H1 (cell line): ENCODE measurements around the gene AATK. TPM values are rescaled to one million over a fixed set of nuclear protein-coding genes. Genes with fewer than 3 reads are reported as not detected.

Source experiments
- CTCF ChIA-PET: fragments of 300-600 bp; sonication (Branson Sonifier 250); formaldehyde crosslinking; loops from one replicate; lab custom pipeline; 2021; ENCODE audit not compliant: partially characterized antibody; lab: Charles Lee
- POLR2A ChIA-PET: fragments of 300-600 bp; sonication (Branson Sonifier 250); formaldehyde crosslinking; loops from one replicate; lab custom pipeline; 2021; ENCODE audit warnings: inconsistent platforms; ENCODE audit not compliant: partially characterized antibody; lab: Charles Lee
- DNase-seq, 2 experiments: peaks; one replicate each; pipeline versions ENCODE4 v3.0.0 to v3.0.0-alpha.2; 2010 to 2022; ENCODE audit warnings: low spot score in 2 of 2, low read depth in 1 of 2, mixed read lengths in 1 of 2
- FAIRE-seq: peaks from 2 replicates; lab custom pipeline; 2011; peaks lifted over from hg19 to GRCh38; lab: Jason Lieb, UNC
- H2AFZ ChIP-seq: 2 replicates; pipeline ENCODE4 v1.8.1; 2012; ENCODE audit warnings: low read length, inconsistent platforms
- H2AK5ac ChIP-seq: 2 replicates; pipeline ENCODE4 v1.6.1; 2013; ENCODE audit warnings: low read depth, low read length
- H2BK120ac ChIP-seq: replicated peaks from 2 replicates; pipeline ENCODE3; 2013; ENCODE audit warnings: low read depth, low read length, inconsistent platforms
- H2BK12ac ChIP-seq: 2 replicates; pipeline ENCODE4 v1.6.1; 2013; ENCODE audit warnings: low read depth, low read length
- H2BK15ac ChIP-seq: 2 replicates; pipeline ENCODE4 v1.6.1; 2013; ENCODE audit warnings: low read length
- H2BK20ac ChIP-seq: 2 replicates; pipeline ENCODE4 v1.6.1; 2013; ENCODE audit warnings: low read length
- H2BK5ac ChIP-seq: 2 replicates; pipeline ENCODE4 v1.6.1; 2013; ENCODE audit warnings: low read depth, low read length
- H3K14ac ChIP-seq: 2 replicates; pipeline ENCODE4 v1.6.1; 2013; ENCODE audit warnings: inconsistent platforms; ENCODE audit not compliant: insufficient read length
- H3K18ac ChIP-seq: 2 replicates; pipeline ENCODE4 v1.6.1; 2013; ENCODE audit warnings: low read length; ENCODE audit errors: extremely low read depth
- H3K23ac ChIP-seq: 2 replicates; pipeline ENCODE4 v1.6.1; 2013; ENCODE audit warnings: inconsistent platforms; ENCODE audit not compliant: insufficient read length
- H3K23me2 ChIP-seq: 2 replicates; pipeline ENCODE4 v1.6.1; 2013; ENCODE audit warnings: low read depth, low read length
- H3K27ac ChIP-seq: 2 replicates; pipeline ENCODE4 v1.6.1; 2011; ENCODE audit warnings: low read depth, low read length, inconsistent platforms
- H3K27me3 ChIP-seq, 4 experiments: replicated peaks in 1 of 4; 1 replicate in 1 of 4; 2 replicates in 3 of 4; pipeline versions ENCODE4 v1.6.1 to v1.8.1; 2011 to 2013; ENCODE audit warnings: low read length in 3 of 4, mild to moderate bottlenecking in 3 of 4, inconsistent platforms in 2 of 4, mixed read lengths in 2 of 4, moderate library complexity in 1 of 4; ENCODE audit not compliant: control insufficient read depth in 3 of 4, insufficient read depth in 3 of 4; ENCODE audit errors: extremely low read depth in 1 of 4
- H3K36me3 ChIP-seq, 4 experiments: 2 replicates each; pipeline versions ENCODE4 v1.6.1 to v1.8.1; 2011 to 2013; ENCODE audit warnings: mild to moderate bottlenecking in 4 of 4, low read length in 3 of 4, moderate library complexity in 2 of 4, control low read depth in 1 of 4, inconsistent platforms in 1 of 4; ENCODE audit not compliant: insufficient read depth in 4 of 4, control insufficient read depth in 2 of 4
- H3K4ac ChIP-seq: replicated peaks from 2 replicates; pipeline ENCODE3; 2013; ENCODE audit warnings: low read length, low read depth, mixed read lengths, inconsistent platforms; ENCODE audit not compliant: insufficient read length
- H3K4me1 ChIP-seq, 4 experiments: replicated peaks in 1 of 4; 1 replicate in 1 of 4; 2 replicates in 3 of 4; pipeline versions ENCODE4 v1.6.1 to v1.8.1; 2011 to 2013; ENCODE audit warnings: low read length in 3 of 4, inconsistent platforms in 2 of 4, mixed read lengths in 1 of 4; ENCODE audit not compliant: insufficient read depth in 4 of 4, control insufficient read depth in 3 of 4
- H3K4me2 ChIP-seq, 2 experiments: 2 replicates each; pipeline versions ENCODE4 v1.6.1 to v1.8.1; 2011 to 2013; ENCODE audit warnings: low read depth in 2 of 2, low read length in 2 of 2, control low read depth in 1 of 2, inconsistent platforms in 1 of 2, mild to moderate bottlenecking in 1 of 2; ENCODE audit not compliant: insufficient read depth in 1 of 2
- H3K4me3 ChIP-seq, 4 experiments: fragments of 200-600, 300-600 bp in 1 of 4; sonication (generic), shearing (Covaris generic), sonication (Bioruptor Twin) in 1 of 4; 2 replicates each; pipeline versions ENCODE4 v1.5.1 to v1.8.1; 2011 to 2016; ENCODE audit warnings: low read length in 4 of 4, low read depth in 3 of 4, control low read depth in 2 of 4, inconsistent platforms in 2 of 4, mild to moderate bottlenecking in 2 of 4, mixed read lengths in 1 of 4, moderate library complexity in 1 of 4; ENCODE audit not compliant: insufficient read depth in 2 of 4; ENCODE audit errors: extremely low read depth in 1 of 4
- H3K56ac ChIP-seq: replicated peaks from 2 replicates; pipeline ENCODE3; 2013; ENCODE audit warnings: low read depth, mild to moderate bottlenecking, mixed read lengths, low read length, inconsistent platforms; ENCODE audit not compliant: insufficient read length
- H3K79me1 ChIP-seq: 2 replicates; pipeline ENCODE4 v1.6.1; 2013; ENCODE audit warnings: low read depth, low read length, control low read depth
- H3K79me2 ChIP-seq, 2 experiments: 2 replicates each; pipeline versions ENCODE4 v1.6.1 to v1.8.1; 2012 to 2013; ENCODE audit warnings: low read length in 2 of 2, mild to moderate bottlenecking in 2 of 2, inconsistent platforms in 1 of 2; ENCODE audit not compliant: insufficient read depth in 2 of 2, control insufficient read depth in 1 of 2
- H3K9ac ChIP-seq, 4 experiments: replicated peaks in 1 of 4; 1 replicate in 1 of 4; 2 replicates in 3 of 4; pipeline versions ENCODE4 v1.6.1 to v1.8.1; 2011 to 2013; ENCODE audit warnings: low read depth in 3 of 4, low read length in 3 of 4, control low read depth in 2 of 4, mild to moderate bottlenecking in 2 of 4, moderate library complexity in 2 of 4, inconsistent platforms in 1 of 4; ENCODE audit errors: extremely low read depth in 1 of 4
- H3K9me3 ChIP-seq, 2 experiments: 2 replicates each; pipeline versions ENCODE4 v1.6.1 to v1.8.1; 2012 to 2013; ENCODE audit warnings: mild to moderate bottlenecking in 2 of 2, moderate library complexity in 2 of 2, control low read depth in 1 of 2, inconsistent platforms in 1 of 2, low read depth in 1 of 2, low read length in 1 of 2, mixed read lengths in 1 of 2; ENCODE audit not compliant: insufficient read depth in 2 of 2
- H4K20me1 ChIP-seq, 2 experiments: replicated peaks in 1 of 2; 2 replicates each; pipeline versions ENCODE3 to v1.8.1; 2011 to 2013; ENCODE audit warnings: inconsistent platforms in 2 of 2, low read length in 2 of 2, mild to moderate bottlenecking in 1 of 2; ENCODE audit not compliant: insufficient read depth in 2 of 2, control insufficient read depth in 1 of 2
- H4K5ac ChIP-seq: 2 replicates; pipeline ENCODE4 v1.6.1; 2013; ENCODE audit warnings: low read length, low read depth, mixed read lengths, inconsistent platforms; ENCODE audit not compliant: insufficient read length
- H4K8ac ChIP-seq: 2 replicates; pipeline ENCODE4 v1.8.0; 2013; ENCODE audit warnings: mild to moderate bottlenecking, moderate library complexity, low read length, inconsistent platforms; ENCODE audit not compliant: insufficient read depth; ENCODE audit errors: extremely low read depth
- H4K91ac ChIP-seq: replicated peaks from 2 replicates; pipeline ENCODE3; 2013; ENCODE audit warnings: low read length, mixed read lengths, inconsistent platforms; ENCODE audit not compliant: insufficient read length
- BACH1 ChIP-seq: IDR thresholded peaks from 2 replicates; pipeline ENCODE4 v1.6.1; 2012; ENCODE audit warnings: low read length, improper control_type of control experiment
- BRCA1 ChIP-seq: IDR thresholded peaks from 2 replicates; pipeline ENCODE4 v1.6.1; 2012; ENCODE audit warnings: low read depth, low read length, improper control_type of control experiment
- CBX5 ChIP-seq: fragments of 300-800, 300-1000 bp; sonication (generic); IDR thresholded peaks from 2 replicates; pipeline ENCODE4 v1.7.1; 2016; ENCODE audit warnings: antibody characterized with exemption, low read length, low read depth
- CHD1 ChIP-seq: IDR thresholded peaks from 2 replicates; pipeline ENCODE4 v1.6.1; 2012; ENCODE audit warnings: low read depth, low read length, improper control_type of control experiment
- CTBP2 ChIP-seq: IDR thresholded peaks from 2 replicates; pipeline ENCODE4 v1.7.0; 2011; ENCODE audit warnings: borderline replicate concordance, mild to moderate bottlenecking, moderate library complexity, mixed read lengths, low read length; ENCODE audit not compliant: insufficient read depth, insufficient read length
- GTF2F1 ChIP-seq: IDR thresholded peaks from 2 replicates; pipeline ENCODE4 v1.6.1; 2012; ENCODE audit warnings: low read depth, low read length, improper control_type of control experiment, borderline replicate concordance
- KDM1A ChIP-seq: fragments of 200-600, 300-600 bp; sonication (generic); IDR thresholded peaks from 2 replicates; pipeline ENCODE4 v1.7.1; 2016; ENCODE audit warnings: mild to moderate bottlenecking, low read length, borderline replicate concordance
- KDM5A ChIP-seq: fragments of 200-600 bp; IDR thresholded peaks from 2 replicates; pipeline ENCODE4 v1.7.1; 2012; ENCODE audit warnings: mild to moderate bottlenecking, low read length, inconsistent platforms, mixed read lengths
- SIN3A ChIP-seq, 2 experiments: IDR thresholded peaks in 1 of 2; conservative IDR thresholded peaks in 1 of 2; 2 replicates each; pipeline ENCODE4 v1.6.1; 2011 to 2012; ENCODE audit warnings: low read length in 2 of 2, improper control_type of control experiment in 1 of 2, low read depth in 1 of 2, mild to moderate bottlenecking in 1 of 2
- SIX5 ChIP-seq: IDR thresholded peaks from 2 replicates; pipeline ENCODE4 v1.6.1; 2011; ENCODE audit warnings: mild to moderate bottlenecking, low read depth, low read length
- SP1 ChIP-seq: IDR thresholded peaks from 2 replicates; pipeline ENCODE4 v1.6.1; 2011; ENCODE audit warnings: low read depth, low read length
- WGBS, 2 experiments: shearing (Covaris generic) in 1 of 2; methylation state at CpG; one replicate each; pipeline versions ENCODE4 v1.1.6 to v1.1.7; 2013 to 2015; ENCODE audit warnings: low lambda C conversion rate in 2 of 2, mixed read lengths in 2 of 2, inconsistent platforms in 1 of 2, low coverage in 1 of 2, missing lambda C conversion rate in 1 of 2; ENCODE audit not compliant: insufficient replicate concordance in 2 of 2, insufficient coverage in 1 of 2, insufficient read length in 1 of 2; ENCODE audit errors: extremely low coverage in 1 of 2, missing lambda C conversion rate in 1 of 2; 5-methylcytosine and 5-hydroxymethylcytosine counted together
- polyA plus RNA-seq, 7 experiments: library from polyadenylated mRNA; depleted of rRNA in 3 of 7; stranded (reverse) in 5 of 7; unstranded in 2 of 7; fragments of >200 nt in 5 of 7; fragments of 200-250 nt in 2 of 7; gene quantifications; 1 replicate in 5 of 7; 2 replicates in 1 of 7; 4 replicates in 1 of 7; pipeline versions ENCODE4 v1.2.1 to v1.2.3, GENCODE V29; 2011 to 2013; ENCODE audit warnings: missing spikeins in 2 of 7, mixed read lengths in 2 of 7
- total RNA-seq: library from RNA; stranded (reverse); fragmentation: NEBNext Ultra II Directional; extraction: Animal tissue kit (Norgen Biotek cat#: 25700); gene quantifications from 2 replicates; pipeline ENCODE4 v1.2.1, GENCODE V29; 2021
- TF ChIP-seq, protein P1 (sequence below), 3 experiments: IDR thresholded peaks; 1 replicate in 2 of 3; 2 replicates in 1 of 3; pipeline versions ENCODE4 v1.5.1 to v1.6.1; 2011; ENCODE audit warnings: low read length in 3 of 3, mild to moderate bottlenecking in 3 of 3, inconsistent platforms in 2 of 3, low read depth in 1 of 3, moderate library complexity in 1 of 3; ENCODE audit not compliant: insufficient read depth in 1 of 3; ENCODE audit errors: control extremely low read depth in 1 of 3

The AATK gene
- total and polyA plus RNA-seq, 2 of the 8 experiments (the other 6 are each of a cell fraction or from before 2014, with no cell fraction given), result 1.7 to 3.5 TPM

DNA sequence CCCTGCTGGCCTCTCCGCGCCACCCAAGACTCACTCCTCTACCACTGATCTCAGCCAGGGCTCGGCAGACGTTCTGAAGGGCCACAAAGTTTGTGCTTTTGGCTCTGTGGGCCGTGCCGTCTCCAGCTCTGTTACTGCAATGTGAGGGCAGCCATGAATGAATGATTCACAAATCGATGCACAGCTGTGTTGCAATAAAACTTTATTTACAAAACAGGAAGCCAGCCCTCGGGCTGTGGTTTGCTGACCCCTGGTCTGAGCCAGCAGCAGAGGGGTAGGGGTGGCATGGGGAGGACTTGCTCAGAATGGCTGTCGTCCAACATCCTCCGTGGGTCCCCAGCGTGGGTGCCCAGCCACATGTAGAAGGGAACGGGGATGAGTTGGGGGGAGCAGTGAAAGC is 63.7 kb downstream of the AATK start:
- Histone ChIP-seq H3K27ac (no peak overlapping the region), H2BK12ac (no peak overlapping the region), H3K9me3 (no peaks in the 10 kb centered on the region), H3K23me2 (no peaks in the 10 kb centered on the region), H3K79me1 (no peaks in the 10 kb centered on the region), H2AFZ (no peak overlapping the region), H2BK5ac (no peak overlapping the region), H3K9ac (no peak overlapping the region), H2BK120ac (no peak overlapping the region), H4K8ac (no peak overlapping the region), H4K20me1 (peaks cover 0 to 2% of the 10 kb centered on the region in 2 experiments), H2AK5ac (no peak overlapping the region), H3K27me3 (no peaks in the 10 kb centered on the region), H3K56ac (no peak overlapping the region), H3K4me3 (no peak overlapping the region), H3K14ac (no peak overlapping the region), H4K91ac (no peak overlapping the region), H3K36me3 (no peaks in the 10 kb centered on the region), H3K4me1 (peaks cover 0 to 3% (median 0%) of the 10 kb centered on the region in 4 experiments; a peak in 3 of 7 replicates), H3K4me2 (no peak overlapping the region), H3K4ac (no peak overlapping the region), H3K79me2 (no peaks in the 10 kb centered on the region), H3K23ac (no peak overlapping the region), H2BK15ac (no peak overlapping the region), H4K5ac (no peak overlapping the region), H2BK20ac (no peak overlapping the region), H3K18ac (no peak overlapping the region)
- ChIA-PET POLR2A (interaction anchor here (0.6 to 1.6 kb wide), 5 partner anchors 10 to 105 kb away, joined by 3 to 4 read pairs (median 4); no protein-coding TSS in a partner anchor), CTCF (interaction anchor here (0.5 to 3.8 kb wide), 35 partner anchors 8 to 1176 kb away, joined by 3 to 45 read pairs (median 4); no protein-coding TSS in a partner anchor)
- FAIRE-seq (no peak), DNase-seq (no peak)
- WGBS, 2 experiments, result 91% methylated on average over 12 of the region's 12 CpGs; no CpG with 5 or more reads in 1 of the 2 experiments
- TF ChIP-seq, protein P1, sequence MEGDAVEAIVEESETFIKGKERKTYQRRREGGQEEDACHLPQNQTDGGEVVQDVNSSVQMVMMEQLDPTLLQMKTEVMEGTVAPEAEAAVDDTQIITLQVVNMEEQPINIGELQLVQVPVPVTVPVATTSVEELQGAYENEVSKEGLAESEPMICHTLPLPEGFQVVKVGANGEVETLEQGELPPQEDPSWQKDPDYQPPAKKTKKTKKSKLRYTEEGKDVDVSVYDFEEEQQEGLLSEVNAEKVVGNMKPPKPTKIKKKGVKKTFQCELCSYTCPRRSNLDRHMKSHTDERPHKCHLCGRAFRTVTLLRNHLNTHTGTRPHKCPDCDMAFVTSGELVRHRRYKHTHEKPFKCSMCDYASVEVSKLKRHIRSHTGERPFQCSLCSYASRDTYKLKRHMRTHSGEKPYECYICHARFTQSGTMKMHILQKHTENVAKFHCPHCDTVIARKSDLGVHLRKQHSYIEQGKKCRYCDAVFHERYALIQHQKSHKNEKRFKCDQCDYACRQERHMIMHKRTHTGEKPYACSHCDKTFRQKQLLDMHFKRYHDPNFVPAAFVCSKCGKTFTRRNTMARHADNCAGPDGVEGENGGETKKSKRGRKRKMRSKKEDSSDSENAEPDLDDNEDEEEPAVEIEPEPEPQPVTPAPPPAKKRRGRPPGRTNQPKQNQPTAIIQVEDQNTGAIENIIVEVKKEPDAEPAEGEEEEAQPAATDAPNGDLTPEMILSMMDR (IDR thresholded peaks at IDR 0.05; ENCODE audit: control extremely low read depth in 1 of 3, insufficient read depth in 1 of 3, low read depth in 1 of 3, low read length in 3 of 3), result no peak
- no peak for TF ChIP-seq BRCA1
- TF ChIP-seq BACH1, result no peak
- TF ChIP-seq CBX5, result no peak
- TF ChIP-seq CHD1, result no peak
- no peak for TF ChIP-seq SIX5
- no peak for TF ChIP-seq SP1
- no peak for TF ChIP-seq GTF2F1
- TF ChIP-seq CTBP2, result no peak
- no peak for TF ChIP-seq SIN3A (conservative IDR thresholded peaks at IDR 0.05 in 1 of 2, IDR thresholded peaks at IDR 0.05 in 1 of 2; ENCODE audit: low read depth in 1 of 2, low read length in 2 of 2)
- no peak for TF ChIP-seq KDM5A
- TF ChIP-seq KDM1A, result no peak
